ENCODE measurements around the gene SOX3. TPM values are rescaled to one million over a fixed set of nuclear protein-coding genes. Genes with fewer than 3 reads are reported as not detected.

SOX3 gene
- total RNA-seq, 2 experiments from 2014 or later: not detected

DNA sequence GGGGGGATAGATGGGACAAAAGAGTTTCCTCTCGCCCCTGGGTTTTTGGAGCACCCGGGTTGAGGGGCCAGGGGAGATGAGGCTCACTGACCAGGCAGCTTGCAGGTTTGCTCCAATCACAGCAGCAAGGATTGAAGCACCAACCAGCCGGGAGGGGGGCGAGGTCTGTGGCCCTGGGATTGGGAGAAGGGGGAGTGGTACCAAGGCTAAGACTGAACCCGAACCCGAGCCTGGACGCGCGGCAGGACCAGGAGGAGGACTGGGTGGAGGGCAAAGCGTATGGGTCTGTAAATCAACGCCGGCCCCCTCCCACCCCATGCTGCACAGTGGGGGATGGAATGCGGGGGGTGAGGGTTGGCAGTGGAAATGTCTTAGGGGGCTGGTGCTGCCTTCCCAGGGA, 3.5 kb downstream of the SOX3 start:
- POLR2A ChIA-PET: no interaction called here
- CTCF ChIA-PET: no interaction called here

DNA sequence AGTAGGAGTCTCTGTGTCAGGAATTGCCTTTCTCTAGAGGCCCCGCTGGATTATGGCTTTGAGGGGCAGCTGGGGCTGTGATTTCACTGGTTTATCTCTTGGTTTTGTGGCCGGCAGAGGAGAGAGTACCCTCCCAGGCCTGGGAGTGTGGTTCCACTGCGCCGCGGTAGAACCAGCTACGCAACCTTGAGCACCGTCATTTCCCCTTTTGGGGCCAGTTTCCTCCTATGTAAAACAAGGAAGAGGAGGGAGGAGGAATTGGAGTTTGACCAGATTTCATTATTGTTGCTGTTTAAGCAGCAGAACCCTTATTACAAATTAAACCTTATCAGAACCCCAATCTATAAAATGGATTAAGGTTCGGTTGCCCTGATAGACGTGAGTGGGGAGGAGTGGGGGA, 4.4 kb downstream of the SOX3 start:
- ChIA-PET CTCF (no interaction called here), POLR2A (no interaction called here)

DNA sequence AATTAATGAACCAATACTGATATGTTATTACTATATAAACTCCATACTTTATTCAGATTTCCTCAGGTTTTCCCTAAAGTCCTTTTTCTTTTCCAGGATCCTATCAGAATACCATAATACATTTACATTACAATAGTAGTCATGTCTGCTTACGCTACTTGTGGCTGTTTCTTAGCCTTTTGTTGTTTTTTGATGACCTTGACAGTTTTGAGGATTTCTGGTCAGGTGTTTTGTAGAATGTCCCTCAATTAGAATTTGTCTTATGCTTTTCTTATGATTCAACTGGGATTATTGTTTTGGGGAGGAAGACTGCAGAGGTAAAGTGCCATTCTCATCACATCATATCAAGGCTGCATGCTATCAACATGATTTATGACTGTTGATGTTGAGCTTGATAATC, 9.1 kb downstream of the SOX3 start:
- CTCF ChIA-PET: no interaction called here
- POLR2A ChIA-PET: no interaction called here

DNA sequence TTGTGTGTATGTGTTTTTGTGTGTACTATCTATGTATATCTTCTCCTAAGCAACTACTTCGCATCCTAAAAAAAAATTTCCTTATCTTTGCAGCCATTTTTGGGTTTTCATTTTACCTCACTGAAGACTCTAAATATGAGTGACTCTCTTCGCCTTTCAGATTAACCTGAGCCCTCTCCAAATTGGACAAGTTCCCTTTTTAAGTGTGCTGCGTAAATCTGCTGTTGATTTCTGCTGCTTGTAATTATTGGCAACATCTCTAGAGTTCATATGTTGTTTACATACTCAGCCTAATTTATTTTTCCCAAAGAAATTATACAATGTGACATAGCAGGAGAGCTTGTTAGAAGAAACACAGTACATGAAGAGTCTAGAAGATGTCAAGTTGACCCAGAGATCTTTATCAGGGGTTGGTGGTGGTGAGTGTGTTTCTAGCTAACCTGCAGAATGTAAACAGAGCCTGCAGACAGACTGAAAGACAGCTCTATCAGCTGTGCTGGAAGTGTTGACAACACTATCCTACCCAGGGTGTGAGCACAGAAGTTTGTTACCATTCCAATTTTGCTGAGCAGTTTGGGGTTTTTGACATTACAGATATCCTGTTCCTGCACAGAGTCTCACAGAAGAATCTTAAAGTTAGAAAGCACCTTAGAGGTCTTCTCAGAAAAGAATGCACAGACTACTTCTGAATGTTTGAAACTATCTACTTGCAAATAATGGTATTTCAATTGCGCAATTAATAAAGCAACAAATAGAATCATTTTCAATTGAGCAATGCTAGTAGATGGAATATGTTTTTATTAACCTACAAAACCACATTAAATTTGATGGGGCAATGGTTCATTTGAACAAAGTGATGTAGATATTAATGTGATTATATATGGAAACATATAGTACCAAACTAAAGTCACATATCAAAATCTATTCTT, 12.5 kb downstream of the SOX3 start:
- CTCF ChIA-PET: no interaction called here
- POLR2A ChIA-PET: no interaction called here

DNA sequence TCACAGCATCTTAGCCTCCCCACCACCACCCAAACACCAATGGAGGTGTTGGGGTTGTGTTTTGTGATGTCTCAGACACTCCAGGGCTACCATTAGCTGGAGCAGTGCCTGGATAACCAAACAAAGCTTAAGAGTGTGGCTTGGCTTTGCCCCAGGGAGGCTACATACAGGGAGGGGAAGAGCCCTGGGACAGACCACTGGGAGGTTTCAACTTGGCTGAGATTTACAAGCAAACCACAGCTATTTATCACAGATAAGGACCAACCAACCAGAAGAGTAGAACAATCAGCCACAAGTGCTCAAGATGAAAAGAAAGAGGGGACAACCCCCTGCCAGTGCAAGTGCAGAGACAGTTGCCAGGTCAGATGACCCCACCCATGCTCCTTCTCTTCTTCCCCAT, 24.1 kb downstream of the SOX3 start:
- POLR2A ChIA-PET: no interaction called here
- CTCF ChIA-PET: no interaction called here

DNA sequence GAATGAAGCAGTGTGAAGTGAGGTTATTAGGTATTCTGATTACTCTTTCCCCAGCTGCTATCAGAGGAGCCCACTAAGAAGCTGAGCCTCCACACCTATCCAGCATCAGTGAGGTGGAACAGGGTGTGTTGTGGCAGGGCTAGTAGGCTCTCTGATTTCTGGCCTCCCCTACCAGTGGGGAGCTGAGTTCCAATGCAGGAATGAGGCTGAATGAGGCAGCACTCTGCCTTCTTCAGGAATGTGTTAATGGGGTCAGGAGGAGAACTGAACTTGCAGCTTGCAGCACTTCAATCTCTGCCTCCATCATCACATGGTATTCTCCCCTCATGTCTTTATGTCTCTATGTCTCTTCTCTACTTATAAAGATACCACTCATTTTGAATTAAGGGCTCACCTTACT, 26.9 kb downstream of the SOX3 start:
- ChIA-PET CTCF (no interaction called here), POLR2A (no interaction called here)

DNA sequence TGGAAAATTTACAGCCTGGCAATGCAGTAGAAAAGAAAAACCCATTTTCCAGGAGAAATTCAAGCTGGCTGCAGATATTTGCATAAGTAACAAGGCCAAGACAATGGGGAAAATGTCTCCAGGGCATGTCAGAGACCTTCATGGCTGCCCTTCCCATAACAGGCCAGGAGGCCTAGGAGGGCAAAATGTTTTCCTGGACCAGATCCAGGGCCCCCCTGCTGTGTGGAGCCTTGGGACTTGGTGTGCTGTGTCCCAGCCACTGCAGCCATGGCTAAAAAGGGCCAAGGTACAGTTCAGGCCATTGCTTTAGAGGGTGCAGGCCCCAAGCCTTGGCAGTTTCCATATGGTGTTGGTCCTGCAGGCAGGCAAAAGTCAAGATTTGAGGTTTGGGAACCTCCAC, 29.8 kb downstream of the SOX3 start:
- CTCF ChIA-PET: no interaction called here
- POLR2A ChIA-PET: no interaction called here

DNA sequence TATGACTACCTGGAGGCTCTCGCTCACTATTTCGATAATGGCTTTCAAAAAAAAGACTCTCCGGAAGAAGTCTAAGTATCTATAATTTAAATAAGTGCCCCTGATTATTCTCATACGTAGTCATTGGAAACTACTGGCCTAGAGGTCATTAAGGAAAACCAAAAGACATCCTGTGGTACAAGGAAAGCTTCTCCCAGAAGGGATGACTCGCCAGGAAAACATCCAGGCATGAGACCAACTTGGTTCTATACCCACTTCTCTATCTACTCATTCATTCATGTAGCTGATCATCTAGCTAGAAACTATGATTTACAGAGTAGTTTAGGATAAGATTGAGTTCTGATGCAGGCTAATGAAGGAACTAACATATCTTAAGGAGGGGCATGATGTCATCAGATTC, 37.7 kb downstream of the SOX3 start:
- ChIA-PET CTCF (no interaction called here), POLR2A (no interaction called here)

Other genes starting within 250 kb of the SOX3 start
- not detected for gene LINC00632, start 204.7 kb upstream of the SOX3 start, total RNA-seq